CD8-positive, alpha-beta memory T cell (primary cell): ENCODE results near the gene LRRC8A. TPM values are rescaled to one million over a fixed set of nuclear protein-coding genes. Genes with fewer than 3 reads are reported as not detected.
"Not testable (repeated sequence)": the region's sequence is repeated elsewhere in the genome, so short reads cannot be mapped to it uniquely, and the experiment has no call there.

Experiments used
- CTCF ChIA-PET: fragments of 350-600 bp; sonication (Branson Sonifier 250); formaldehyde crosslinking; loops from one replicate; lab custom pipeline; 2021; ENCODE audit warnings: antibody characterized with exemption; lab: Charles Lee
- POLR2A ChIA-PET: fragments of 350-600 bp; sonication (Branson Sonifier 250); formaldehyde crosslinking; loops from one replicate; lab custom pipeline; 2021; ENCODE audit warnings: antibody characterized with exemption; lab: Charles Lee
- DNase-seq, 5 donors: peaks; one replicate each; pipeline versions ENCODE4 v3.0.0 to v3.0.0-alpha.2; 2020 to 2022; ENCODE audit warnings: mixed read lengths in 1 of 5
- H3K27ac ChIP-seq: one replicate; pipeline ENCODE4 v1.7.0; 2013; ENCODE audit warnings: low read depth, mild to moderate bottlenecking, low read length, moderate library complexity
- H3K27me3 ChIP-seq: 2 replicates; pipeline ENCODE4 v1.7.0; 2013; ENCODE audit warnings: low read length, mild to moderate bottlenecking; ENCODE audit not compliant: insufficient read depth, poor library complexity, severe bottlenecking
- H3K36me3 ChIP-seq: 2 replicates; pipeline ENCODE4 v1.7.0; 2013; ENCODE audit warnings: mild to moderate bottlenecking, low read length, moderate library complexity; ENCODE audit not compliant: insufficient read depth
- H3K4me1 ChIP-seq: 2 replicates; pipeline ENCODE4 v1.7.0; 2013; ENCODE audit warnings: mild to moderate bottlenecking, low read length, moderate library complexity; ENCODE audit not compliant: insufficient read depth
- H3K4me3 ChIP-seq: 2 replicates; pipeline ENCODE4 v1.7.0; 2013; ENCODE audit warnings: mild to moderate bottlenecking, low read length
- H3K9me3 ChIP-seq: 2 replicates; pipeline ENCODE4 v1.7.0; 2013; ENCODE audit warnings: mild to moderate bottlenecking, low read length
- H3K27ac Mint-ChIP-seq, 8 donors: one replicate each; pipeline ENCODE4 v1.8.0; 2020 to 2021; ENCODE audit warnings: mixed read lengths in 8 of 8, mild to moderate bottlenecking in 6 of 8, inconsistent platforms in 3 of 8, moderate library complexity in 3 of 8
- H3K27me3 Mint-ChIP-seq, 2 donors: one replicate each; pipeline ENCODE4 v1.8.0; 2020 to 2021; ENCODE audit warnings: mixed read lengths in 2 of 2, mild to moderate bottlenecking in 1 of 2, moderate library complexity in 1 of 2
- H3K36me3 Mint-ChIP-seq, 3 donors: one replicate each; pipeline ENCODE4 v1.8.0; 2020 to 2021; ENCODE audit warnings: mixed read lengths in 3 of 3, inconsistent platforms in 1 of 3, mild to moderate bottlenecking in 1 of 3
- H3K4me1 Mint-ChIP-seq, 3 donors: one replicate each; pipeline ENCODE4 v1.8.0; 2020 to 2021; ENCODE audit warnings: mixed read lengths in 3 of 3, inconsistent platforms in 1 of 3, mild to moderate bottlenecking in 1 of 3
- H3K4me3 Mint-ChIP-seq, 7 donors: one replicate each; pipeline ENCODE4 v1.8.0; 2020 to 2021; ENCODE audit warnings: mixed read lengths in 7 of 7, mild to moderate bottlenecking in 6 of 7, moderate library complexity in 4 of 7, inconsistent platforms in 2 of 7
- H3K9me3 Mint-ChIP-seq, 5 donors: one replicate each; pipeline ENCODE4 v1.8.0; 2020 to 2022; ENCODE audit warnings: mixed read lengths in 5 of 5, mild to moderate bottlenecking in 3 of 5, moderate library complexity in 2 of 5, inconsistent platforms in 1 of 5
- polyA plus RNA-seq: library from polyadenylated mRNA; unstranded; fragments of 300-500 nt; fragmentation: Illumina TruSeq; gene quantifications from one replicate; pipeline ENCODE4 v1.2.3, GENCODE V29; 2021
- total RNA-seq, 2 experiments: library from RNA; stranded (reverse); gene quantifications; one replicate each; pipeline ENCODE4 v1.2.3, GENCODE V29; 2021

The LRRC8A gene
- total and polyA plus RNA-seq, 3 experiments from 2014 or later: 27.3 to 42.7 (median 27.6) TPM

GRCh38 chr9:128841694-128842492 is 40.0 kb upstream of the LRRC8A start:
- Histone ChIP-seq H3K36me3 (no peaks in the 10 kb centered on the region), H3K4me3 (no peak overlapping the region), H3K9me3 (no peaks in the 10 kb centered on the region), H3K4me1 (no peaks in the 10 kb centered on the region), H3K27ac (no peak overlapping the region), H3K27me3 (no peaks in the 10 kb centered on the region)
- DNase-seq: no peak
- H3K27me3 Mint-ChIP-seq: no peaks in the 10 kb centered on the region
- no peak overlapping the region for H3K27ac Mint-ChIP-seq
- ChIA-PET CTCF (interaction anchor here (1.5 kb wide), 1 partner anchor 23 kb away, joined by 4 read pairs; the partner anchor contains the start of gene ENDOG), POLR2A (interaction anchor here (0.5 kb wide), 1 partner anchor 11 kb away, joined by 5 read pairs; no protein-coding TSS in a partner anchor)
- no peaks in the 10 kb centered on the region for H3K4me1 Mint-ChIP-seq
- peaks cover 0 to 35% (median 3%) of the 10 kb centered on the region in 3 donors for H3K36me3 Mint-ChIP-seq
- no peak overlapping the region for H3K4me3 Mint-ChIP-seq
- H3K9me3 Mint-ChIP-seq: no peaks in the 10 kb centered on the region

GRCh38 chr9:128843171-128843570 is 38.8 kb upstream of the LRRC8A start:
- Mint-ChIP-seq H3K36me3 (peaks cover 5 to 34% (median 8%) of the 10 kb centered on the region in 3 donors), H3K27ac (peak overlapping the region in 1 of 8 donors; percentile 29)
- POLR2A ChIA-PET: interaction anchor here (0.7 kb wide), 1 partner anchor 41 kb away, joined by 3 read pairs; no protein-coding TSS in a partner anchor
- H3K4me1 Mint-ChIP-seq, H3K4me3 Mint-ChIP-seq, H3K27me3 Mint-ChIP-seq, H3K27me3 ChIP-seq, H3K27ac ChIP-seq, DNase-seq, H3K4me1 ChIP-seq, CTCF ChIA-PET, H3K36me3 ChIP-seq, H3K9me3 Mint-ChIP-seq, H3K4me3 ChIP-seq, H3K9me3 ChIP-seq: not testable (repeated sequence)

GRCh38 chr9:128845186-128845931 is 36.6 kb upstream of the LRRC8A start:
- Histone ChIP-seq H3K27ac (no peak overlapping the region), H3K36me3 (no peaks in the 10 kb centered on the region), H3K27me3 (no peaks in the 10 kb centered on the region), H3K4me1 (no peaks in the 10 kb centered on the region), H3K9me3 (no peaks in the 10 kb centered on the region), H3K4me3 (no peak overlapping the region)
- Mint-ChIP-seq H3K27ac (peak overlapping the region in 1 of 8 donors; percentile 80), H3K4me3 (no peak overlapping the region), H3K27me3 (no peaks in the 10 kb centered on the region), H3K36me3 (peaks cover 8 to 25% (median 14%) of the 10 kb centered on the region in 3 donors), H3K9me3 (peaks cover 0 to 9% (median 3%) of the 10 kb centered on the region in 5 donors), H3K4me1 (no peaks in the 10 kb centered on the region)
- POLR2A ChIA-PET: interaction anchor here (0.6 kb wide), 1 partner anchor 239 kb away, joined by 3 read pairs; no protein-coding TSS in a partner anchor
- CTCF ChIA-PET: interaction anchor here (0.9 to 1.4 kb wide), 4 partner anchors 27 to 83 kb away, joined by 3 to 4 read pairs (median 3); partner anchors contain the start of gene ENDOG
- no peak for DNase-seq

GRCh38 chr9:128846680-128847030 is 35.3 kb upstream of the LRRC8A start:
- no peaks in the 10 kb centered on the region for H3K27me3 Mint-ChIP-seq
- H3K4me1 Mint-ChIP-seq: no peaks in the 10 kb centered on the region
- Histone ChIP-seq H3K4me1 (no peaks in the 10 kb centered on the region), H3K4me3 (no peak overlapping the region), H3K27me3 (no peaks in the 10 kb centered on the region), H3K36me3 (no peaks in the 10 kb centered on the region), H3K9me3 (no peaks in the 10 kb centered on the region), H3K27ac (no peak overlapping the region)
- ChIA-PET CTCF (interaction anchor here (1.4 to 1.8 kb wide), 2 partner anchors 28 to 81 kb away, joined by 4 to 5 read pairs; partner anchors contain the start of gene ENDOG), POLR2A (no interaction called here)
- H3K4me3 Mint-ChIP-seq: no peak overlapping the region
- H3K36me3 Mint-ChIP-seq: peaks cover 17 to 31% (median 27%) of the 10 kb centered on the region in 3 donors
- no peak for DNase-seq
- H3K27ac Mint-ChIP-seq: no peak overlapping the region
- H3K9me3 Mint-ChIP-seq: peaks cover 12 to 22% (median 15%) of the 10 kb centered on the region in 5 donors

- no peak for DNase-seq
- no peak overlapping the region for H3K4me3 ChIP-seq
- Mint-ChIP-seq H3K4me1 (no peaks in the 10 kb centered on the region), H3K27me3 (no peaks in the 10 kb centered on the region), H3K4me3 (no peak overlapping the region), H3K27ac (no peak overlapping the region), H3K36me3 (peaks cover 15 to 27% (median 26%) of the 10 kb centered on the region in 3 donors), H3K9me3 (peaks cover 12 to 22% (median 17%) of the 10 kb centered on the region in 5 donors)
- no peaks in the 10 kb centered on the region for H3K27me3 ChIP-seq
- no peak overlapping the region for H3K27ac ChIP-seq
- ChIA-PET POLR2A (no interaction called here), CTCF (no interaction called here)
- H3K4me1 ChIP-seq: no peaks in the 10 kb centered on the region
- no peaks in the 10 kb centered on the region for H3K36me3 ChIP-seq
- H3K9me3 ChIP-seq: no peaks in the 10 kb centered on the region
Measured at GRCh38 chr9:128847803-128848202, 34.1 kb upstream of the LRRC8A start.

GRCh38 chr9:128851024-128851423 is 30.9 kb upstream of the LRRC8A start:
- DNase-seq, H3K27ac Mint-ChIP-seq, H3K27ac ChIP-seq, H3K36me3 ChIP-seq, H3K4me1 Mint-ChIP-seq, POLR2A ChIA-PET, H3K4me3 Mint-ChIP-seq, H3K4me1 ChIP-seq, H3K9me3 ChIP-seq, H3K27me3 Mint-ChIP-seq, H3K27me3 ChIP-seq, H3K4me3 ChIP-seq: not testable (repeated sequence)
- CTCF ChIA-PET: interaction anchor here (0.8 to 1.4 kb wide), 2 partner anchors 33 to 108 kb away, joined by 3 read pairs; partner anchors contain the start of gene ENDOG
- peaks cover 15 to 27% (median 17%) of the 10 kb centered on the region in 3 donors for H3K36me3 Mint-ChIP-seq
- peaks cover 12 to 22% (median 17%) of the 10 kb centered on the region in 5 donors for H3K9me3 Mint-ChIP-seq

GRCh38 chr9:128851779-128852600 is 29.9 kb upstream of the LRRC8A start:
- H3K27me3 ChIP-seq, POLR2A ChIA-PET, H3K27me3 Mint-ChIP-seq, H3K27ac Mint-ChIP-seq, H3K9me3 ChIP-seq, H3K4me3 Mint-ChIP-seq, H3K27ac ChIP-seq, H3K4me1 ChIP-seq, DNase-seq, H3K36me3 ChIP-seq, H3K4me1 Mint-ChIP-seq, H3K4me3 ChIP-seq: not testable (repeated sequence)
- CTCF ChIA-PET: interaction anchor here (0.7 to 1.4 kb wide), 3 partner anchors 10 to 75 kb away, joined by 3 read pairs; partner anchors contain the start of gene ENDOG
- Mint-ChIP-seq H3K9me3 (peaks cover 12 to 22% (median 17%) of the 10 kb centered on the region in 5 donors), H3K36me3 (peaks cover 15 to 27% (median 17%) of the 10 kb centered on the region in 3 donors)
